GM23248 (cell line): Measurements from ENCODE around the gene ADAT3.

Experiments
- EZH2 ChIP-seq: fragments of 200-600 bp; sonication (generic); IDR thresholded peaks from 2 replicates; pipeline ENCODE4 v1.6.1; 2018; ENCODE audit warnings: antibody characterized with exemption, mild to moderate bottlenecking; ENCODE audit not compliant: insufficient read depth, poor library complexity, severe bottlenecking
- EZH2phosphoT487 ChIP-seq: fragments of 200-600 bp; sonication (generic); IDR thresholded peaks from 2 replicates; pipeline ENCODE4 v1.6.1; 2018; ENCODE audit warnings: antibody characterized with exemption, moderate library complexity, mild to moderate bottlenecking, low read depth; ENCODE audit not compliant: insufficient read depth

DNA sequence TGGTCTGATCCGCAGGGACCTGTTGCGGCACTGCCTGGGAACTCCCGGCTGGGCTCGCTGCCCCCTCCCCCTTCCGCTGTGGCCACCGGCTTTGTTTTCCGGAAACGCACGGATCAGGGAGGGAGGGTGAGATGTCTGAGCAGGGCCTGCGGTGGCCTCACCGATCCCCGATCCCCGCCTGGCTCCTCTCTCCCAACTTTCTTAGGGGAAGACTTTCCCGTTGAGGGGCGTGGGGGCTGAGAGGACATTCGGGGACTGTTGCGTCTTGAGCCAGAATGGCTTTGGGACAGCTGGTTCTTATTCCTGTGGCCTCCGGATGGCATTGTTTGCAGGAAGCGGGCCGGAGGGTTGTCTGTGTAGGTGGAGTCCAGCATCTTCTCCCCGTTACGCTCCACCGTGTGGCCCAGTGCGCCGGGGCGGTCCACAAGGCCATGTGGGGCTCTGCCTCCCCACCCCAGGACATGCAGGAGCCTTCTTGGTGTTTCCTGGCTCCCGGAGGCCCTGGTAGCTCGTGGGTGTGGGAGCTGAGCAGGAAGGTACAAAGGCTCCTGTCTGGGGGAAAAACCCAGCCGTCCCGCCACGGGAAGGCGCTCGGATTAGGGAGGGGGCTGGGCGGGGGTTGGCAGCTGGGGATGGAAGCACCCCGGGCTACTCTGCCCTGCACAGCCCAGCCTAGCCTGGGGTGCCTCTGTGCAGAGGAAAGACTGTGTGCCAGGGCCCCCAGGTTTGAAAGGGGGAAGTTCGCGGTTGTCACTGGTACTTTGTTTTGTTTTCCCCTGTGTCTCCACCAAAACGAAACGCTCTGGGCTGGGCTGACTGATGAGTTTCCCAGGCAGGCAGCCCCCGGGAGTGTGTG lies 37.1 kb downstream of the ADAT3 start:
- TF ChIP-seq EZH2 (no peak), EZH2phosphoT487 (no peak)
